Tibial artery (tissue), 4 donors: ENCODE data around the gene LYRM4.

Experiments
- DNase-seq, 2 donors: peaks; one replicate each; pipeline ENCODE4 v3.0.0-alpha.2; 2019
- H3K27ac ChIP-seq, 2 donors: fragments of 200-600 bp; sonication (generic) in 1 of 2; 1 replicate in 1 of 2; 2 replicates in 1 of 2; pipeline ENCODE4 v1.5.1; 2018 to 2019; ENCODE audit warnings: mild to moderate bottlenecking in 1 of 2
- H3K27me3 ChIP-seq, 2 donors: fragments of 200-600 bp; sonication (generic) in 1 of 2; one replicate each; pipeline versions ENCODE4 v1.5.1 to v1.6.0; 2016 to 2019
- H3K36me3 ChIP-seq, 3 donors: fragments of 200-600 bp; sonication (generic) in 2 of 3; one replicate each; pipeline ENCODE4 v1.5.1; 2016 to 2019; ENCODE audit warnings: mild to moderate bottlenecking in 2 of 3
- H3K4me1 ChIP-seq, 4 donors: fragments of 200-600 bp; sonication (generic) in 2 of 4; 1 replicate in 3 of 4; 2 replicates in 1 of 4; pipeline ENCODE4 v1.5.1; 2016 to 2019
- H3K4me3 ChIP-seq, 2 donors: fragments of 200-600 bp; sonication (generic) in 1 of 2; 1 replicate in 1 of 2; 2 replicates in 1 of 2; pipeline ENCODE4 v1.5.1; 2018 to 2019; ENCODE audit warnings: mild to moderate bottlenecking in 2 of 2
- H3K9me3 ChIP-seq, 3 donors: fragments of 200-600 bp; sonication (generic) in 1 of 3; one replicate each; pipeline ENCODE4 v1.5.1; 2016 to 2019
- intact Hi-C: fragments of 100-400 bp; cut with DNase I; formaldehyde crosslinking; loops from one replicate; pipeline ENCODE4 v1.15.0; 2023; ENCODE audit warnings: low total_unique reads
- TF ChIP-seq, protein P1 (sequence below), 2 experiments: fragments of 200-600 bp in 1 of 2; fragments of 450-650 bp in 1 of 2; IDR thresholded peaks; one replicate each; pipeline ENCODE4 v1.5.1; 2017 to 2019; ENCODE audit warnings: antibody characterized with exemption in 2 of 2, mild to moderate bottlenecking in 1 of 2, moderate library complexity in 1 of 2

LYRM4 gene

DNA sequence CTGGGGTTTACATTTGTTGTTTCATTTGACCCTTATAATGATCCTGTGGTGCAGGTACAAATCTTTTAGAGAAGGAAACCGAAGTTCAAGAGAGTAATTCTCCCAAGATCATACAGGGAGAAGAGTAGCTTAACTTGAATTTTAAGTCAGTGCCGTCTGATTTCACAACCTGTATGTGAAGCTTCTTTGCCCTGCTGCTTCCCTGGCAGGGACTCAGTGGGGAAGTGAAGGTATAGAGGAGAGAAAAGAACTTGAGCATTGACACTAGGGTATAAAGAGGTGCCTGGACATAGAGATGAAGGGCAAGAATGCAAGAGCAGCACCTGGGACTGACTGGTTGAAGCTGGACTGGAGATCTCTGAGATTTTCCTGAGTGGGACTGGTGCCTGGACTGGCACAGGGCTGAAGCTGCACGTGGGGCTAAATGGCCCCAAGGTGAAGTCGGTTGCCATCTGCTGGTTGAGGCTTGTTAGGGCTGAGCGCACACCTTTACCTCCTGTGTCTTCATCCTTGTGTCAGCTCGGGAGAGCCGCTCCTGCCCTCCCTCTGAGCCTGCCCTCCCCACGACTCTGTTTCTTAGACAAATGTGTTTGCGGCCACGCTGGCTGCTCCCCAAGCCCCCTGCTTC, 42.4 kb upstream of the LYRM4 start:
- H3K9me3 ChIP-seq = no peaks in the 10 kb centered on the region
- intact Hi-C loops = no loop called here
- no peak for DNase-seq

DNA sequence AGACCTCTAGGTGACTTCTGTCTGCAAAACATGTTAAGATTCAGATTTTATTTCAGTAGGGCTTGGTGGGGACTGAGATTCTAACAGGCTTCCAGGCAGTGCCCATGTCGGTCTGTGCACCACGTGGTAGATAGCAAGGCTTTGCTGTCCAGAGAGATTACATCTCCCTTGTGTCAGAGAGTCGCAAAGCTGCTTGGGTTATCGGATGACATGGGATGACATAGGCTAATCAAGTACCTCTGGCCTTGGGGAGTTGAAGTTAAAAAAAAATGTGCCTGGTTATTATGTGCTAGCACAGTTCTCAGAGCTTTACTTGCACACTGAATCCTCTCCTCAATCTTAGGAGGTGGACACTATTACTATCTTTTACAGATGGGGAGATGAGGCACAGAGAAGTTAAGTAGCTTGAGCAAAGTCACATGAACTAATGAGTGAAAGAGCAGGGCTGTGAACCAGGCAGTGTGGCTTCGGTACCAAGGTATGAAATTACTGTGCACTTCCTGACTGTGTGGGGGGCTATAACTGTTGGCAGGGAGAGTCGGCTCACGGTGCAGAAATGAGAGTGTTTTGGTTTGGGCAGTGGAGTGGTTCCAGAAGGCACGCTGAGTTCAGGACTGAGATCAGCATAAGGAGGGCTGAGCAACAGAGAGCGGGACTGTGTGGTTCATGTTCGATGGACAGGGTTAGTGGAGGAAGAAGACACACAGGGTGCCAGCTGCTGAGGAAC, 41.6 kb upstream of the LYRM4 start:
- TF ChIP-seq, protein P1, sequence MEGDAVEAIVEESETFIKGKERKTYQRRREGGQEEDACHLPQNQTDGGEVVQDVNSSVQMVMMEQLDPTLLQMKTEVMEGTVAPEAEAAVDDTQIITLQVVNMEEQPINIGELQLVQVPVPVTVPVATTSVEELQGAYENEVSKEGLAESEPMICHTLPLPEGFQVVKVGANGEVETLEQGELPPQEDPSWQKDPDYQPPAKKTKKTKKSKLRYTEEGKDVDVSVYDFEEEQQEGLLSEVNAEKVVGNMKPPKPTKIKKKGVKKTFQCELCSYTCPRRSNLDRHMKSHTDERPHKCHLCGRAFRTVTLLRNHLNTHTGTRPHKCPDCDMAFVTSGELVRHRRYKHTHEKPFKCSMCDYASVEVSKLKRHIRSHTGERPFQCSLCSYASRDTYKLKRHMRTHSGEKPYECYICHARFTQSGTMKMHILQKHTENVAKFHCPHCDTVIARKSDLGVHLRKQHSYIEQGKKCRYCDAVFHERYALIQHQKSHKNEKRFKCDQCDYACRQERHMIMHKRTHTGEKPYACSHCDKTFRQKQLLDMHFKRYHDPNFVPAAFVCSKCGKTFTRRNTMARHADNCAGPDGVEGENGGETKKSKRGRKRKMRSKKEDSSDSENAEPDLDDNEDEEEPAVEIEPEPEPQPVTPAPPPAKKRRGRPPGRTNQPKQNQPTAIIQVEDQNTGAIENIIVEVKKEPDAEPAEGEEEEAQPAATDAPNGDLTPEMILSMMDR (IDR thresholded peaks at IDR 0.05) = no peak
- no peaks in the 10 kb centered on the region for H3K27me3 ChIP-seq
- no peak for DNase-seq
- H3K9me3 ChIP-seq = no peaks in the 10 kb centered on the region
- intact Hi-C loops = no loop called here
- peaks cover 0 to 6% (median 0%) of the 10 kb centered on the region in 4 donors for H3K4me1 ChIP-seq
- no peak overlapping the region for H3K27ac ChIP-seq
- H3K4me3 ChIP-seq = no peak overlapping the region
- H3K36me3 ChIP-seq = no peaks in the 10 kb centered on the region

More for the DNA sequence above, 42.4 kb upstream of the LYRM4 start:
- TF ChIP-seq, protein P1 (IDR thresholded peaks at IDR 0.05) = no peak
- Histone ChIP-seq H3K4me3 (no peak overlapping the region), H3K27me3 (no peaks in the 10 kb centered on the region), H3K4me1 (peaks cover 0 to 6% (median 0%) of the 10 kb centered on the region in 4 donors), H3K36me3 (no peaks in the 10 kb centered on the region), H3K27ac (no peak overlapping the region)

DNA sequence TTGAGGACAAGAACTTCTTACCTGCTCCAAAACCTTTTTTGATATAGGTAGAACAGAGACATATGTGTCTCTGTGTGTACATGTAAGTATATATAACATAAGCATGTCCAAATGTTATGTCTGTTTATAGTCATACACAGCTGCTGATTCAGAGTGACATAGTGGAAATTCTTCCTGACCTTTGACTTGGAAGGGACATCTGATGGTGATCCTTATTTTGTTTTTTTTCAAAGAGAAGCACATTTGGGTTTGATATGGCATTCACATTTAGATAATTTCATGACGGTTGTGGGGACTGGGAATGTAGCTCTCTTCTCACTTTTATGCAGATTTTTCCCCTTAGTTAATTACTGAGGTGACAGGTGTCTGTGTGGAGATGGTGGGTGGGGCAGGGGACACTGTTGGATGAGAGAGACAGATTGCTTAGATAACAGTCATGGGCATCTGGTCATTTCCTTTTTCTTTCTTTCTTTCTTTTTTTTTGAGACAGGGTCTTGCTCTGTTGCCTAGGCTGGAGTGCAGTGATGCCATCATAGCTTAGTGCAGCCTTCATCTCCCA, 39.5 kb upstream of the LYRM4 start:
- Histone ChIP-seq H3K36me3 (no peaks in the 10 kb centered on the region), H3K27ac (no peak overlapping the region), H3K4me1 (peaks cover 0 to 6% (median 0%) of the 10 kb centered on the region in 4 donors), H3K4me3 (no peak overlapping the region), H3K27me3 (no peaks in the 10 kb centered on the region), H3K9me3 (no peaks in the 10 kb centered on the region)
- DNase-seq = no peak
- TF ChIP-seq, protein P1 (IDR thresholded peaks at IDR 0.05) = no peak
- intact Hi-C loops = no loop called here

DNA sequence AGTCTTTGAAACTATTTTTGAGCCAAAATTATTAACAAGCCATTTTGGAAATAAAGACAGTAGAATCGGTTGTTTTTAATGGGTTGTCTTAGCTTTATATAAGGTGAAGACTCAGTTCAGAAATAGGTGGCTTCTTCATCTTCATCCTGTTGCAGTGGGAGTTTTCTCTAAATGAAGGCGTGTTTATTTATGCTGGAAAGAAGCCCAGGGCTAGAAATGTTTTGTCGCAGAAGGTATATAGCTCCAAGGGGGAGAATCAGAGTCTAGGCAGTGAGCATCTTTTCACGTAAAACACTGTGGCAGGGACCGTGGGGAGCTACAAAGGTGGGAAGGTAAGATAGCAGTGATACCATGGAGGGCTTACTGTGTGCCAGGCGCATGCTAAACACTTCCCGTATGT, 34.9 kb upstream of the LYRM4 start:
- Histone ChIP-seq H3K4me1 (peaks cover 0 to 5% (median 0%) of the 10 kb centered on the region in 4 donors), H3K4me3 (no peak overlapping the region), H3K36me3 (no peaks in the 10 kb centered on the region), H3K27ac (no peak overlapping the region), H3K27me3 (no peaks in the 10 kb centered on the region), H3K9me3 (no peaks in the 10 kb centered on the region)
- TF ChIP-seq, protein P1 (IDR thresholded peaks at IDR 0.05) = no peak
- no peak for DNase-seq
- intact Hi-C loops = no loop called here

DNA sequence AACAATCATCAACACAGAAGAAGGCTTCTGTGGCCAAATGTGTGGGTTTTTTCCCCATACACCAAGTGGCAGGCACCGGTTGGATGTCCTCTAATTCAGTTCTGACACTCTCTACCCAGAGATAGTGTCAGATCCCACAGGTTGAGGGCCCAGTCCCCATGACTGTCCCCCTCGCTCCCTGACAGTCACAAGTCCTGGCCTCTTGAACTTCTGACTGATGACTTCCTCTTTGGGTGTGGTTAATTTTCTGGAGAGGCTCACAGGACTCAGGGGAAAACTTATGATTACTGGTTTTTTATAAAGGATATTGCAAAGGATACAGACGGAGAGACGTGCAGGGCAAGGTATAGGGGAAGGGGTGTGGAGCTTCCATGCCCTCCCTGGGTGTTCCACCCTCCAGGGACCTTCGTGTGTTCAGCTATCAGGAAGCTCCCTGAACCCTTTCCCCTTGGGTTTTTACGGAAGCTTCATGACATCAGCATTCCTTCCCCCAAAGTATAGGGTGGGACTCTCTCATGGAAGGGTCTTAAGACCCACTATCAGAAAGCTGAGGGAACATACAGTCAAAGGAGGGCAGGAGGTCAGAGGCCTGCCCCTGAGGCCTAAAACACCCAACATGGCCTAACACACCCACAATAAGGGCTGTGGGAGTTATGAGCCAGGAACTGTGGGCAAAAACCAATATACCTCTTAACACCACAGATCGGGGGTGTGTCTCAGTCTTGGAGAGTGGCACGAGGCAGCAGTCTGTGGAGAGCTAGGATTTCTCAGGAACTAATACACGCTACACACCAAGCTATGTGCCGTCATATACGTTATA, 33.9 kb upstream of the LYRM4 start:
- TF ChIP-seq, protein P1 (IDR thresholded peaks at IDR 0.05) = no peak
- Histone ChIP-seq H3K4me1 (peaks cover 0 to 6% (median 0%) of the 10 kb centered on the region in 4 donors), H3K27me3 (no peaks in the 10 kb centered on the region), H3K36me3 (no peaks in the 10 kb centered on the region), H3K4me3 (no peak overlapping the region), H3K27ac (no peak overlapping the region), H3K9me3 (no peaks in the 10 kb centered on the region)
- intact Hi-C loops = no loop called here
- no peak for DNase-seq
